Caco-2 (cell line): Measurements from ENCODE around the gene SAMD10. TPM values are rescaled to one million over a fixed set of nuclear protein-coding genes. Genes with fewer than 3 reads are reported as not detected.

Experiments used
- Bru-seq: library from RNA; stranded (reverse); fragments of 400-500 nt; gene quantifications from one replicate; lab custom pipeline; 2021; lab: Mats Ljungman, UMichigan
- BruChase-seq, 2 experiments: library from RNA; stranded (reverse); fragments of 400-500 nt; gene quantifications; one replicate each; lab custom pipeline; 2021; lab: Mats Ljungman, UMichigan
- BruUV-seq: library from RNA; stranded (reverse); fragments of 400-500 nt; replicated peaks from 2 replicates; lab custom pipeline; 2021; lab: Mats Ljungman, UMichigan
- CTCF ChIA-PET: fragments of 300-600 bp; sonication (Branson Sonifier 250); formaldehyde crosslinking; loops from one replicate; lab custom pipeline; 2022; ENCODE audit warnings: antibody characterized with exemption; lab: Charles Lee
- POLR2A ChIA-PET: fragments of 300-600 bp; sonication (Branson Sonifier 250); formaldehyde crosslinking; loops from one replicate; lab custom pipeline; 2022; ENCODE audit warnings: antibody characterized with exemption; lab: Charles Lee
- DNase-seq, 2 experiments: peaks; one replicate each; pipeline versions ENCODE4 v3.0.0 to v3.0.0-alpha.2; 2020 to 2022
- H3K27me3 ChIP-seq: replicated peaks from 2 replicates; pipeline ENCODE4 v1.6.0; 2011; ENCODE audit warnings: low read length; ENCODE audit not compliant: control insufficient read depth, insufficient read depth
- H3K36me3 ChIP-seq: 2 replicates; pipeline ENCODE4 v1.5.1; 2011; ENCODE audit warnings: low read length; ENCODE audit not compliant: control insufficient read depth, insufficient read depth
- H3K4me1 ChIP-seq: fragments of 250-450 bp; sonication (Bioruptor Pico); 2 replicates; pipeline ENCODE4 v1.5.1; 2020; ENCODE audit warnings: mild to moderate bottlenecking
- H3K4me3 ChIP-seq: 2 replicates; pipeline ENCODE4 v1.5.1; 2011; ENCODE audit warnings: low read depth, mild to moderate bottlenecking, control low read depth, low read length
- H3K9me3 ChIP-seq: fragments of 250-450 bp; sonication (Bioruptor Pico); 2 replicates; pipeline ENCODE4 v1.5.1; 2020; ENCODE audit warnings: mild to moderate bottlenecking, moderate library complexity
- H3K27ac Mint-ChIP-seq: one replicate; pipeline ENCODE4 v1.8.0; 2022; ENCODE audit warnings: mixed read lengths; ENCODE audit not compliant: unreplicated experiment
- H3K27me3 Mint-ChIP-seq: one replicate; pipeline ENCODE4 v1.8.0; 2022; ENCODE audit warnings: mixed read lengths; ENCODE audit not compliant: insufficient read depth, unreplicated experiment
- H3K36me3 Mint-ChIP-seq: one replicate; pipeline ENCODE4 v1.8.0; 2022; ENCODE audit warnings: mild to moderate bottlenecking, mixed read lengths; ENCODE audit not compliant: insufficient read depth, unreplicated experiment
- H3K4me1 Mint-ChIP-seq: one replicate; pipeline ENCODE4 v1.8.0; 2022; ENCODE audit warnings: low read depth, mixed read lengths; ENCODE audit not compliant: unreplicated experiment
- H3K4me3 Mint-ChIP-seq: one replicate; pipeline ENCODE4 v1.8.0; 2022; ENCODE audit warnings: mild to moderate bottlenecking, moderate library complexity, mixed read lengths; ENCODE audit not compliant: unreplicated experiment
- H3K9me3 Mint-ChIP-seq: one replicate; pipeline ENCODE4 v1.8.0; 2022; ENCODE audit warnings: mixed read lengths; ENCODE audit not compliant: unreplicated experiment
- CTCF ChIP-seq, 2 experiments: fragments of 200-600 bp in 1 of 2; IDR thresholded peaks; 1 replicate in 1 of 2; 2 replicates in 1 of 2; pipeline versions ENCODE4 v1.5.1 to v1.8.0; 2011 to 2022; ENCODE audit warnings: antibody characterized with exemption in 1 of 2, control low read depth in 1 of 2, inconsistent platforms in 1 of 2, low read depth in 1 of 2, low read length in 1 of 2, mild to moderate bottlenecking in 1 of 2, moderate library complexity in 1 of 2; ENCODE audit not compliant: insufficient read depth in 1 of 2, severe bottlenecking in 1 of 2, unreplicated experiment in 1 of 2
- intact Hi-C: fragments of 100-400 bp; cut with micrococcal nuclease; formaldehyde crosslinking; loops from one replicate; pipeline ENCODE4 v1.10.0; 2022; ENCODE audit not compliant: unreplicated experiment
- long read RNA-seq: library from polyadenylated mRNA; stranded (forward); transcript quantifications from one replicate; pipeline ENCODE4 v2.0.0, GENCODE V29; 2022
- total RNA-seq: library from RNA; stranded (reverse); gene quantifications from 2 replicates; pipeline ENCODE4 v1.2.3, GENCODE V29; 2022

SAMD10 gene
- total RNA-seq (13.4 and 13.6 TPM in 2 replicates), Bru-seq, nascent RNA (percentile 45 among the genes with signal in this experiment), BruChase-seq, experiment 1, labeled RNA remaining after a 2-hour chase (percentile 54 among the genes with signal in this experiment), BruChase-seq, experiment 2, labeled RNA remaining after a 6-hour chase (percentile 65 among the genes with signal in this experiment)
- long read RNA-seq, transcript SAMD10-201 (5 exons, 2,181 nt), result major isoform, 11 of 22 reads
- long read RNA-seq, partial matches to known transcripts, result 1 of 22 reads
- long read RNA-seq, other reads (novel, unspliced or antisense), result 10 of 22 reads

GRCh38 chr20:63979557-63980316, at the start of gene SAMD10:
SAMD10 (minus strand) TSS chr20:63979642; CDS start chr20:63979467, 175 bp downstream.
- ChIA-PET POLR2A (interaction anchor here (0.5 to 2.9 kb wide), 10 partner anchors 23 to 1593 kb away, joined by 3 to 26 read pairs (median 4); partner anchors contain the start of genes PPDPF, RGS19, RPS21 and TCEA2), CTCF (interaction anchor here (0.6 to 5.2 kb wide), 30 partner anchors 12 to 459 kb away, joined by 3 to 139 read pairs (median 4); partner anchors contain the start of genes ARFRP1, DNAJC5, LKAAEAR1 and TCEA2)
- intact Hi-C loops, result loop anchor here (2.0 to 10.0 kb wide), 3 partner anchors 77 to 195 kb away; partner anchors contain the start of gene TCEA2
- H3K36me3 Mint-ChIP-seq, result peaks cover 58% of the 10 kb centered on the region
- H3K4me1 ChIP-seq, result peaks cover 31% of the 10 kb centered on the region
- peaks cover 7% of the 10 kb centered on the region; the same call in 1 of the 2 replicates for H3K36me3 ChIP-seq
- H3K27me3 ChIP-seq, result no peaks in the 10 kb centered on the region
- H3K4me3 ChIP-seq, result peak within 1 kb of the TSS; percentile 58
- peak within 1 kb of the TSS; percentile 90 for H3K4me3 Mint-ChIP-seq
- H3K27ac Mint-ChIP-seq, result peak within 1 kb of the TSS; percentile 65
- peak; percentile 76 to 85 for DNase-seq
- H3K9me3 Mint-ChIP-seq, result no peaks in the 10 kb centered on the region
- H3K27me3 Mint-ChIP-seq, result no peaks in the 10 kb centered on the region
- peaks cover 30% of the 10 kb centered on the region for H3K4me1 Mint-ChIP-seq
- peak; percentile 34 to 53 for TF ChIP-seq CTCF (IDR thresholded peaks at IDR 0.05; ENCODE audit: insufficient read depth in 1 of 2, low read depth in 1 of 2, low read length in 1 of 2, severe bottlenecking in 1 of 2, unreplicated experiment in 1 of 2)
- BruUV-seq, result no TSS peak
- no peaks in the 10 kb centered on the region for H3K9me3 ChIP-seq

DNA sequence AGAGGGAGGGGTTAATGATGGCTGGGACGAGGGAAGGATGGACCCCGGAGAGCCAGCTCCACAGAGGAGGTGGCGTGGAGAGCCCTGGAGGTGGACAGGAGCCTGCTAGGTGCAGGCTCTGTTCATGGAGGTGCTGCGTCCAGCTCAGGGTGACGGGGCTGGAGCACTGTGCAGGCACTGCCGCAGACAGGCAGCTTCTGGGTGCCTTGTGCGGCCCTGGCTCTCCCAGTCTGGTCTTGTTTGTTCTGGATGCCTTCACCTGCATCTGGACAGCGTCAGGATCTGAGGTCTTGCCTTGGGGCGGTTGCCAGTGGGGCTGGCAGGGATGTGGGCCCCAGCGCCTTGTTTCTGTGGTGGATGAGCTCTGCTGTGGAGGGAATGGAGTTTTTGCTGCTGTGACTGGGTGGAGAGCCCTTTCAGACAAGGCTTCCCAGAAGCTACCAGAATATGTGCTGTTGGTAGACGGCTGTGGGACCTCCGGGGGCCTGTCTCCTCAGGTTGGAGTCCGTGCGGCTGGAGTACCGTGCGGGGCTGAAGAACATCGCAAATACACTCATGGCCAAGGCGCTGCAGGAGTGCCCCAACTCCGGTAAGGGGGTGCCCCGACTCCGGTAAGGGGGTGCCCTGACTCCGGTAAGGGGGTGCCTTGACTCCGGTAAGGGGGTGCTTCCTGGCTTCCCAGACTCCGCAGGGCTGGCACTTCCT, 48.7 kb upstream of the SAMD10 start:
- ChIA-PET CTCF (interaction anchor here (0.6 to 3.2 kb wide), 2 partner anchors 11 to 647 kb away, joined by 4 to 17 read pairs; no protein-coding TSS in a partner anchor), POLR2A (no interaction called here)
- Mint-ChIP-seq H3K27me3 (no peaks in the 10 kb centered on the region), H3K4me3 (no peak overlapping the region), H3K9me3 (no peaks in the 10 kb centered on the region), H3K4me1 (peaks cover 35% of the 10 kb centered on the region), H3K36me3 (peaks cover 100% of the 10 kb centered on the region), H3K27ac (peak overlapping the region; percentile 9)
- no peak overlapping the region for H3K4me3 ChIP-seq
- no peaks in the 10 kb centered on the region for H3K9me3 ChIP-seq
- BruUV-seq, result no TSS peak
- intact Hi-C loops, result no loop called here
- peaks cover 46% of the 10 kb centered on the region for H3K36me3 ChIP-seq
- peaks cover 36% of the 10 kb centered on the region for H3K4me1 ChIP-seq
- no peak for TF ChIP-seq CTCF (IDR thresholded peaks at IDR 0.05; ENCODE audit: insufficient read depth in 1 of 2, low read depth in 1 of 2, low read length in 1 of 2, severe bottlenecking in 1 of 2, unreplicated experiment in 1 of 2)
- no peaks in the 10 kb centered on the region for H3K27me3 ChIP-seq
- peak in 1 of 2 experiments; percentile 47 for DNase-seq
